GM21619 (cell line): ENCODE data around the gene HEMK1.

ENCODE experiments used
- ATAC-seq: cut with Tn5 transposase; IDR thresholded peaks from one replicate; pipeline ENCODE4 v1.9.1; 2021; ENCODE audit not compliant: unreplicated experiment

HEMK1 gene

GRCh38 chr3:50572801-50573371, 3.6 kb downstream of the HEMK1 start:
- ATAC-seq, result no peak

DNA sequence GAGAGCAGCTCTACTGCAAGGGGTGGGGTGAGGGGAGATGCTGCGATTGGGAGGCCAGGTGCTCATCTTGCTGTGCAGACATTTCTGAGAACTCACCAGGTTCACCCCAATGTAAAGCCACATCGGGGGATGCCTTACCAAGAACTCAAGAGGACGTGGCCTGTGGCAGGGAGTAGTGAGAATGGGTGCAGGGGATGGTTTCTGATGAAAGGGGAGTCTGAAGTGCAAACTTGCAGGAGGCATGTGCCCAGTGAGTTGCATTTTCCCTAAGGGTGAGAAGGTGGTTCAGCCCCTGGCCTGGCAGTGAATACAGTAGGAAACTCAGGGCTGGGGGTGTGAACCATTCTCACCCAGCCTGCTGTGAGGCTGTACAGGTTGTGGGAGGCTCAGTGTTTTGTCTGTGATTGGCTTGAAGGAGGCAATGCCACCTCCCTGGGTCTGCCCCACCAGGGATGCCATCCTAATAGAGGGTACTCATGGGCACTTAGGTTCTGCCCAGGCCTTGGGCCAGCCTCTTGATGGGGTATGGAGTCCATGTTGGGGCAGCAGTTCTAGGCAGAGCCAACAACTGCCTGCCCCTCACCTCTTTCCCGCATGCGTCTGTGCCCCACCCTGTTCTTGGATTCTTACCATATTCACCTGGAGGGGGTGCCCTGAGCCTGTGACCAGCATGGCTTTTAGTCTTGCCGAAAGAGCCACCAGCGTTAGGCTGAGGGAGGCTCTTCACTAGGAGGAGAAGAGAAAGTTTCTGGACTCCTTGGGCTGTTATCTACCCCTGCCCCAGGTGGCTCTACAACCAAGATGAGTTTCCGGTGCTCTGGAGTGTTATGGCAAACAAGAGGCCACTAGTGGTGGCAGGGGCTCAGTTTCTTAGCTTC, 4.5 kb downstream of the HEMK1 start:
- no peak for ATAC-seq

DNA sequence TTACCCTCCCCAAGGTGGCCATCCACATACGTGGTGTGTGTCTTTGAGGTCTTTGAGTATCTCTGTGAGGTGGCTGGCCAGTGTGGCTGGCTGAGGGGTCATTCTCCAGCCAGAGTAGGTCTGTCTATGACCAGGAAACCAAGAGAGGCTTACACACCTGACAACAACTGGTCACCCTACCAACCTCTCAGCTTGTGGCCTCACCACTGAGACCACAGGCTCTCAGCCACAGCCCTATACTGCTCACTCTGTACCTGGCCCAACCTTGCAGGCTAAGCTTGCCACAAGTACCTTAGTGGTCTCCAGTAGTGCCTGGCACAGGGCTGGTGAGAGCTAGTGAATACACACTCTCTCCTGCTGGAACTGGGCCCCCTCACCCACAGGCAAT, 5.1 kb downstream of the HEMK1 start:
- no peak for ATAC-seq

DNA sequence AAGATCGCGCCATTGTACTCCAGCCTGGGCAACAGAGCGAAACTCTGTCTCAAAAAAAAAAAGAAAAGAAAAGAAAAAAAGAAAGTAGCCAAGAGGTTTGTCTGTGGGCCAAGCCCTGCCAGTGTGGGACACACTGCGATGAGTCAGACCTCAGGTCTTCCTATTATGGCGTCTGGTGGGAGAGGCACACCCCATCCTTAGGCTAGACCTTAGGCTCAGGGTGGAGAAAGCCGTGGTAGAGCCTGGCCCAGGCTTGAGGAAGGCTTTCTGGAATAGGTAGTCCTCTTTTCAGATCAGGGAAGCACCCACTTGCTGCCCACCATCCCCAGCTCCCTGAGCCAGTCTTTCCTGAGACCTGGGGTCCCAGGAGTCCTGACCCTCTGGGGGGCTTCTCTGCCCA, 6.0 kb downstream of the HEMK1 start:
- no peak for ATAC-seq

GRCh38 chr3:50577348-50577747, 8.0 kb downstream of the HEMK1 start:
- no peak for ATAC-seq

GRCh38 chr3:50580683-50581458, 11.5 kb downstream of the HEMK1 start:
- ATAC-seq, result no peak

DNA sequence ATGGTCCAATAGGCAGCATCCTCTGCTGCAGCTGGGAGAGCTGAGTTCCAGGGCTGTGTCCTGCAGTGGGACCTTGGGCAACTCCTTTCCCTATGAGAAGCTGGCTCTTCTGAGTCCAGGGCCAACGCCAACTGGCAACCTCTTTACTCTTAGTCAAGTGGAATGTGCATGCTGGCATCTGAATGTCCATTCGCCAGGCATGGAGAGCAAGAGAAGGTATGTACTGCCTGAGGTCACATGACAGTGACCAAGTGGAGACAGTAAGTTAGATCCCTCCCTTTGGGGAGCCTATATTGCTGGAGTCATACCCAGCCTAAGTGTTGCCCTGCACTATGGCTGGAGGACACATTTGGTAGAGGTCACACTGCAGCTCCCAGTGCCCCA, 12.1 kb downstream of the HEMK1 start:
- ATAC-seq, result no peak

GRCh38 chr3:50582083-50582482, 12.8 kb downstream of the HEMK1 start:
- no peak for ATAC-seq

- no peak for ATAC-seq
These were observed 14.6 kb downstream of the HEMK1 start for GRCh38 chr3:50583897-50584296.

DNA sequence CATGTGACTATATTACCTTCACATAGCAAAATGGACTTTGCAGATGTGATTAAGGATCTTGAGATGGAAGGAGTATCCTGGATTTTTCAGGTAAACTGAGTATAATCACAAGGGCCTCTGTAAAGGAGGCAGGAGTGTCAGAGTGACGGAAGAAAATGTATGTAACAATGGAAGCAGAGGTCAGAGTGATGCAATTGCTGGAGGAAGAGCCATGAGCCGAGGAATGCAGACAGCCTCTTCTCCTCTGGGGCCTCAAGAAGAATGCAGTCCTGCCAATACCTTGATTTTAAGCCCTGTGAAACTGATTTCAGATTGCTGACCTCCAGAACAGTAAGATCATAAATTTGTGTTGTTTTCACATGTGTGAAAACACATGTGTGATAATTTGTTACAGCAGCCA, 15.1 kb downstream of the HEMK1 start:
- no peak for ATAC-seq

GRCh38 chr3:50585919-50586762, 16.8 kb downstream of the HEMK1 start:
- no peak for ATAC-seq

- ATAC-seq, result no peak
These were observed 17.4 kb downstream of the HEMK1 start for GRCh38 chr3:50586763-50587070.

GRCh38 chr3:50587373-50587772, 18.1 kb downstream of the HEMK1 start:
- no peak for ATAC-seq

- no peak for ATAC-seq
These were observed 18.8 kb downstream of the HEMK1 start for GRCh38 chr3:50587806-50588758.

- ATAC-seq, result no peak
These were observed 19.6 kb downstream of the HEMK1 start for GRCh38 chr3:50588759-50589433.

DNA sequence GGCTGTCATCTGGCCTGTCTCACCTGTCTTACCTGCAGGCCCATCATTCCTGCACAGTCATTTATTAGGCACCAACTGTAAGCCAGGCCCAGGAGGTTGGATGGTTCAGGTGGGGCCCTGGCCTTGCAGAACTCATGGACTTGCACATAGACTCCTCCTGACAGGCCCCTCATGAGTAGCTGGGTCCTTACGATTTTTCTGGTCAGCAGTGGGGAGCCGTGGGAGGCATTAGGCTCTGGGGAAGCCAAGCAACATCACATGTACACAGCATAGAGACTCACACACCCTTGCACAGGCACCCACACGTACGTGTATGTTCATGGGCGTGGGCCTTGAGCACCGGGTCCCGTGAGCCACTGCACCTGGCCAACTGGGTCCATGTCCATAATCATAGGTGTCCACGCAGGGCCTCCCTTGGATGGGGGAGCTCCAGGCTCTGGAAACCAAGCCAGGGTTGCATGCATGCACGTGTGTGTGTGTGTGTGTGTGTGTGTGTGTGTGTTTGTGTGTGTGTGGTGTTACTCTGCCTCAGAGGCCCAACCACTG, 21.9 kb downstream of the HEMK1 start:
- ATAC-seq, result no peak

- ATAC-seq, result no peak
These were observed 23.2 kb downstream of the HEMK1 start for GRCh38 chr3:50592568-50592967.

DNA sequence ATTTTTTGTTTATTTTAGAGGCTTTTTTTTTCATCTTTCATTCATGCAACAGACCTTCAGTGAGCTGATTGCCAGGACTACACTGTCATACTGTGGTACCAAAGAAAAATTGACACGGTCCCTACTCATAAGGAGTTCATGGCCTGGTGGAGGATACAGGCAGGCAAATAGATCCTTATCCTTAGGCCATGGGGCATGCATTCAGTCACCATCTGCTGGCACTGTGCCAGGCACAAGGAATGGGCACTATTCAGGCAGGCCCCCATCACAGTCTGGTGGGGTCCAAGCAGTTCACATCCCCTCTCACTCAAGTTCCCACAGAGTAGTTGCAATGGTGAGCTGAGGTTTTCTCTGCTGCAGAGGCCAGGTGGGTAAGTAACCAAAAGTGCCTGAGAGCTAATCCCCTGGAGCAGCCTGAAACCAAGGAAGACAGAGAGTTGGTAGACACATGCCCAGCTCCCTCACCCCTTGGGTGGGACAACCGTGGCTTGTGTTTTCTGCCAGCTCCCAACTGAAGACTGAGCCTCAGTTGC, 25.0 kb downstream of the HEMK1 start:
- ATAC-seq, result no peak

- ATAC-seq, result no peak
These were observed 29.9 kb downstream of the HEMK1 start for GRCh38 chr3:50599115-50599715.
